IMR-90 (cell line): ENCODE measurements around the gene NXNL2.

Source experiments
- BHLHE40 ChIP-seq: fragments of 150-350 bp; IDR thresholded peaks from 2 replicates; pipeline ENCODE4 v1.6.1; 2016; ENCODE audit warnings: mild to moderate bottlenecking, low read depth, low read length
- CHD1 ChIP-seq: IDR thresholded peaks from 2 replicates; pipeline ENCODE4 v1.6.1; 2012; ENCODE audit warnings: low read depth, low read length, improper control_type of control experiment
- CTCF ChIP-seq: conservative IDR thresholded peaks from 2 replicates; pipeline ENCODE4 v1.5.1; 2012; ENCODE audit warnings: mild to moderate bottlenecking, low read depth, low read length, improper control_type of control experiment
- FOS ChIP-seq: fragments of 150-350 bp; IDR thresholded peaks from 2 replicates; pipeline ENCODE4 v1.6.1; 2016; ENCODE audit warnings: low read depth, low read length
- MAFK ChIP-seq: IDR thresholded peaks from 2 replicates; pipeline ENCODE4 v1.6.1; 2012; ENCODE audit warnings: low read depth, low read length, improper control_type of control experiment
- MAZ ChIP-seq: IDR thresholded peaks from 2 replicates; pipeline ENCODE4 v1.6.1; 2012; ENCODE audit warnings: low read depth, mild to moderate bottlenecking, low read length, improper control_type of control experiment, moderate library complexity, borderline replicate concordance
- MXI1 ChIP-seq: IDR thresholded peaks from 2 replicates; pipeline ENCODE4 v1.6.1; 2012; ENCODE audit warnings: low read depth, mild to moderate bottlenecking, low read length, moderate library complexity, borderline replicate concordance
- NFE2L2 ChIP-seq: fragments of 150-350 bp; IDR thresholded peaks from 2 replicates; pipeline ENCODE4 v1.6.1; 2016; ENCODE audit warnings: low read depth, mild to moderate bottlenecking, low read length
- POLR2A ChIP-seq: IDR thresholded peaks from 2 replicates; pipeline ENCODE4 v1.6.1; 2012; ENCODE audit warnings: mild to moderate bottlenecking, low read depth, low read length
- RAD21 ChIP-seq: IDR thresholded peaks from 2 replicates; pipeline ENCODE4 v1.6.1; 2012; ENCODE audit warnings: low read length, improper control_type of control experiment
- SMC3 ChIP-seq: fragments of 150-350 bp; IDR thresholded peaks from 2 replicates; pipeline ENCODE4 v1.6.1; 2016; ENCODE audit warnings: low read depth, mild to moderate bottlenecking, antibody characterized with exemption, low read length, moderate library complexity
- USF2 ChIP-seq: fragments of 150-350 bp; IDR thresholded peaks from 2 replicates; pipeline ENCODE4 v1.6.1; 2017; ENCODE audit warnings: mild to moderate bottlenecking, antibody characterized with exemption, low read length, low read depth

GRCh38 chr9:88503845-88504764 is 30.9 kb upstream of the NXNL2 start:
- no peak for TF ChIP-seq CTCF
- TF ChIP-seq FOS = no peak
- no peak for TF ChIP-seq BHLHE40
- TF ChIP-seq USF2 = no peak
- no peak for TF ChIP-seq SMC3
- TF ChIP-seq POLR2A = no peak
- TF ChIP-seq MAFK = no peak
- no peak for TF ChIP-seq RAD21
- TF ChIP-seq CHD1 = no peak
- TF ChIP-seq MXI1 = no peak
- no peak for TF ChIP-seq MAZ
- TF ChIP-seq NFE2L2 = no peak
